GM18861 (cell line): ENCODE data around the gene SLCO6A1.
A peak's percentile ranks its signal among the peaks of the same experiment; 100 is the strongest.
"Not testable (repeated sequence)": the region's sequence is repeated elsewhere in the genome, so short reads cannot be mapped to it uniquely, and the experiment has no call there.

Experiments used
- ATAC-seq: cut with Tn5 transposase; IDR thresholded peaks from one replicate; pipeline ENCODE4 v1.9.1; 2021; ENCODE audit not compliant: unreplicated experiment

The SLCO6A1 gene, protein sequence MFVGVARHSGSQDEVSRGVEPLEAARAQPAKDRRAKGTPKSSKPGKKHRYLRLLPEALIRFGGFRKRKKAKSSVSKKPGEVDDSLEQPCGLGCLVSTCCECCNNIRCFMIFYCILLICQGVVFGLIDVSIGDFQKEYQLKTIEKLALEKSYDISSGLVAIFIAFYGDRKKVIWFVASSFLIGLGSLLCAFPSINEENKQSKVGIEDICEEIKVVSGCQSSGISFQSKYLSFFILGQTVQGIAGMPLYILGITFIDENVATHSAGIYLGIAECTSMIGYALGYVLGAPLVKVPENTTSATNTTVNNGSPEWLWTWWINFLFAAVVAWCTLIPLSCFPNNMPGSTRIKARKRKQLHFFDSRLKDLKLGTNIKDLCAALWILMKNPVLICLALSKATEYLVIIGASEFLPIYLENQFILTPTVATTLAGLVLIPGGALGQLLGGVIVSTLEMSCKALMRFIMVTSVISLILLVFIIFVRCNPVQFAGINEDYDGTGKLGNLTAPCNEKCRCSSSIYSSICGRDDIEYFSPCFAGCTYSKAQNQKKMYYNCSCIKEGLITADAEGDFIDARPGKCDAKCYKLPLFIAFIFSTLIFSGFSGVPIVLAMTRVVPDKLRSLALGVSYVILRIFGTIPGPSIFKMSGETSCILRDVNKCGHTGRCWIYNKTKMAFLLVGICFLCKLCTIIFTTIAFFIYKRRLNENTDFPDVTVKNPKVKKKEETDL

DNA sequence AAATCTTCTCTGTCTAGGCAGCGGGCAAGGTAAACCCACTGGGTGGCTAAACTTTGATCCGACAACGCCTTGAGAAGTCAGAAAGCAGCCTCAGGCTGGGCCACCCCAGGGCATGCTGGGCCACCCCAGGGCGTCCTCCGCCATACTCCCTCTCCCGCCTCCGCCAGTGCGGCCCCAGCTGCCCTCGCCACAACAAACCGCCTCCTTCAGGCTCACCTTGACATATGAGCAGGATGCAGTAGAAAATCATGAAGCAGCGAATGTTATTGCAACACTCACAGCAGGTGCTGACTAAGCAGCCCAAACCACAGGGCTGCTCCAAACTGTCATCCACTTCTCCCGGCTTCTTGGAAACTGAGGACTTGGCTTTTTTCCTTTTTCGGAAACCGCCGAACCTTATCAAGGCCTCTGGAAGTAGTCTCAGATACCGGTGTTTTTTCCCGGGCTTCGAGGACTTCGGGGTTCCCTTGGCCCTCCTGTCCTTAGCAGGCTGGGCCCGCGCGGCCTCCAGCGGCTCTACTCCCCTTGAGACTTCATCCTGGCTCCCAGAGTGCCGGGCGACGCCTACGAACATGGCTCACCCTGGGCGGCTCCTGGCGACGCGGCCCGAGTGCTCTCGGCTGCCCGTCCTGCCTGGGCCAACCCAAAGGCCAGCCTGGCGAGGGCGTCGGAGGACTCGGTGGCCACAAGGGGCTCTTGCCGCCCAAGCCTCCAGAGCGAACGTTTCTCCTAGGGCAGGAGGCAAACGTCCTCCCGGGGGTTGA is at the start of gene SLCO6A1:
Gene SLCO6A1 (minus strand): TSS at position 731 of the 764 bp plus-strand sequence. CDS start 157 bp downstream, at position 574.
- ATAC-seq, result no peak

DNA sequence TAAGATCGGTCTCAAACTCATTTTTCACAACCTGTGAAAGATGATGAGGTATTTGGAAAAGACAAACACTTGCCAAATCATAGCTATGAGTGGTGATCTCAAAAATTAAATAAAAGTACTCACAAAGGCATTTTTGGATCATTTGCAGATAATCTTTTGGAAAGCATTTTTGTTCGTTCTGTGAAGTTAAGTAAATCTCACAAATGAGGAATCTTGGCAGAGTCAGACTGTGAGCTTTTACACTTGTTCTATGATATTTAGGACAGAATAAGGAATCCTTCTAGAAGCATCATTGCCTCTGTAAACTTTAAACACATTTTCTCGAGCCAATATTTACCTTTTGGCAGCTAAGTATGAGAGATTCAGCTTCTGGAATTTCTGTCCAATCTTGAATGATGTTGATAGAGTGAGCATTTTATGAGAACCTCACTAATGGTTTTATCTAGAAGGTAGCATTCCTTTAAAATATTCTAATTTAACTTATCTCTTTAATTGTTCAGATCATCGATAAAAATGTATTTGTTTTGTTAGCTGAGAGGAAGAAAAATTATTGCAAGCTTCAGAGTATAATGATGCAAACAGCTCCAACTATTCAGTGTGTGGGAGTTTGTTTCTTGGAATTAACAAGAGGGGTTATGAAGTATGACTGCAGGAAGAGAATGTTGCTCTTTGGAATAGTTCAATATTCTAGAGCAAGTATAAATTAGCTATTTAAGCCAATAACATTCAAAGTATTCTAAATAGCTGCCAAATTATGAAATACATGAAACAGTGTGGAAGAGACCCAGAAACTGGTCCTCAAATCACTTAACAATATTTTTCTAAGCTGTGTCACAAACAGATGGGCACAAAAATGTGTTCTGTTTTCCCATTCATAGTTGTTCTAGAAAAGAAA is 48.6 kb upstream of the SLCO6A1 start:
- no peak for ATAC-seq

DNA sequence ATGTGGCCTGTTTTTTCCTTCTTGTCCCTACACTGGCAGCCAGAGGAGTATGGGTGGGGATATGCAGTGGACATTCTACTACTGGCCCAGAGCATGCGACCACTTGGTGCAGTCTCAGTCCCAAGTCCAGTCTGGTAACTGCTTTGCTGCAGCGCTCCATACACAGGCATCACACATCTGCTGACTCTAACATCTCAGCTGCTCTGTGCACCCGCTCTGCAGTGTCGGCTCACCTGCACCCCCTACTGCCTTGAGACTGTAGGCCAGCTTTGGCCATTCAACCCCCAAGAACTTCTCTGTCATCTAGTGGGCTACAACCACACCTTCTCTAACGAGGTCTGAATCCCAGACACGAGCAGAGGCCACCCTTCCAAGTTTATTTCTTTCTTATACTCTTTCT is 46.4 kb upstream of the SLCO6A1 start:
- ATAC-seq, result peak; percentile 90

GRCh38 chr5:102542057-102542456 is 43.3 kb upstream of the SLCO6A1 start:
- ATAC-seq, result no peak

DNA sequence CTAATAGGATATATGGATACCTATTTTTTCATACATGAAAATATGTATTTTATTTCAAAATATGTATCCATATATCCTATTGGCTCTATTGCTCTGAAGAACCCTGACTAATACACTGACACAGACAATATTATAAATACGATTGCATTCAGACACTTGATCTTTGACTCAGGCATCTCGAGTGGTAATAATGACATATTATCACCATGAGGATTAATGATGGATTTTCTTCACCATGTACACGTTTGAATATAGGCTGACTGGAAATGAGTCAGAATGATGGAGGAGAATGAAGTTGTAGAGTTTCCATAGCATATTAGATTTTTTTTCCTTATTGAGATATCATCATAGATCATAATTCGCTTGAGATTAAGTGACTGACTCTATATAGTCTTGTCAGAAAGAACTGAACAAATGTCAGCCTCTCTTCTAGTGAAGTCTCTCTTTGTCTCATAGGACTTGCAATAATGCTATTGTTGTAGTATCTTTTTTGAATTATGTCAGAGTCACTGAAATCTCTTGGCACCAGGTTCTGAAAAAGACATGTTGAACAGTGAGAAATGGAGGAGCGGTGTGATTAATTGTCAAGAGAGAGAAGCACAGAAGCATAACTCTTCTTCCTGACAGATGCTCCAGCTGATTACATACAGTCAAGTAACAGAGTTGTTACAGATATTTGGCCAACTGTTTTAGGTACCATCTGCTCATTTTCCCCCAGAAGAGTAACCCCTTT is 41.4 kb upstream of the SLCO6A1 start:
- no peak for ATAC-seq

DNA sequence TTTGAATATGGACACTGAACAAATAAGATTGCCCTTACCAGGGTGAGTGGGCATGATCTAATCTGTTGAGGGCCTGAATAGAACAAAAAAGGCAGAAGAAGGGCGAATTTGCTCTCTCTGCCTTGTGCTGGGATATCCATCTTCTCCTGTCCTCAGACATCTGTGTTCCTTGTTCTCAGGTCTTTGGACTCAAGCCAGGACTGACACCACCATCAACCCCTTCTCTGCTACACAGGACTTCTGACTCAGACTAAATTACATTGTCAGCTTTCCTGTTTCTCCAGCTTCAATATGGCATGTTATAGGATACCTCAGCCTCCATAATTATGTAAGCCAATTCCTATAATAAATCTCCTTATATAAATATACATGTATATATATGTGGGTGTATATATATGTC is 40.8 kb upstream of the SLCO6A1 start:
- ATAC-seq, result no peak

GRCh38 chr5:102537011-102537410 is 38.2 kb upstream of the SLCO6A1 start:
- ATAC-seq, result no peak

GRCh38 chr5:102536323-102536928 is 37.6 kb upstream of the SLCO6A1 start:
- ATAC-seq, result no peak

- ATAC-seq, result no peak
Measured at GRCh38 chr5:102532123-102532522, 33.3 kb upstream of the SLCO6A1 start.

- peak; percentile 98 for ATAC-seq
Measured at GRCh38 chr5:102531506-102531905, 32.7 kb upstream of the SLCO6A1 start.

DNA sequence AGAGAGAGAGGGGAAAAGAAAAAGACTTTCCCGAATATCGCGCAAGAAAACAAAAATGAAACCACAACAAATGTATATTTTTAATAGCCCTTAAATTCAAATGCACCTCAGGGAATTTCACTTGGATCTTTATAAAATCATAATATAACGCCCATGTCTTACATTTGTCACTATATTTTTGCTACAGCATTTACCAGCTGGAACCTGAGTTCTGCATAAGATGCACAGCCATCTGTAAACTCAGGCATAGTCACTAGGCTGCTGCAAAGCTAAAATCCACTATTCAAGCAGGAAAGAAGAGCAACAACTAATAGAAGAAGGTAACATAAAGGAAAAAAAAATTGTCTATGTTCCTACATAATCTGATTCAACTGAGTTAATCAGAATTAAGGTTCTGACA is 30.6 kb upstream of the SLCO6A1 start:
- no peak for ATAC-seq

DNA sequence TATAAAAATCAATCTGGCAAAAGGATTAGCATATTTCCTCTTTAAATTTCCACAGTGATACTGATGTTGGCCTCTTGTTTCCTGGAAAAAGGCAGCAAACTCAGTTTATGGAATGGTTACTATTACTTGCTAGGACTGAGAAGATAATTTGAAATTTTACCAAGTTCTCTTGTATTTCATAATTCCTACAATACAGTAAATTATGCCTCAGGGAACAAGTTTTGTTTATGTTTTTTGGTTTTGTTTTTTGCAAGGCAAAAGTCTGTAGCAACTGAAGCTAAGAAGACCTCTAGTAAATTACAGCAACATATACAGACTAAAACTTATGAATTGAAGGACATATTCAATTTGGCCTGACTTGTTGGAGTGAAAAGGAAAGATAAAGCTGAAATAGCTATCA is 30.2 kb upstream of the SLCO6A1 start:
- ATAC-seq, result no peak

DNA sequence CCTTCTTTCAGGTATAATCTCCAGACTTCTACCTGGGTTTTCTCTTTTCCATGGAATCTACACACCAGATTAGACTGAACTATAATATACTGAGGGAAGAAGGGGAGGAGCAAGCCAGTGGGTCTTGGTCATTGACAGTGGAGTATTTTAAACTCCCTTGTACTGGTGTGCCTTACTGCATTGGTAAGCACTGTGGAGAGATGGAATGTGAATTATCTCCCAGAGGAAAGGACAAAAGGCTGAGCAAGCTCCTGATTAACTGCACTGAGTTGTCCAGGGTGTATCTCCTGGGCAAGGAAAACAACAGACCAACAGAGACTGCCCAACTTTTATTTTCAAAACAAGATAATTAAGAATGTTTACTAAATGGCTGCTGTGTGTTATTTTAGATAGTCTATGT is 29.8 kb upstream of the SLCO6A1 start:
- ATAC-seq, result no peak

GRCh38 chr5:102527547-102527946 is 28.7 kb upstream of the SLCO6A1 start:
- no peak for ATAC-seq

DNA sequence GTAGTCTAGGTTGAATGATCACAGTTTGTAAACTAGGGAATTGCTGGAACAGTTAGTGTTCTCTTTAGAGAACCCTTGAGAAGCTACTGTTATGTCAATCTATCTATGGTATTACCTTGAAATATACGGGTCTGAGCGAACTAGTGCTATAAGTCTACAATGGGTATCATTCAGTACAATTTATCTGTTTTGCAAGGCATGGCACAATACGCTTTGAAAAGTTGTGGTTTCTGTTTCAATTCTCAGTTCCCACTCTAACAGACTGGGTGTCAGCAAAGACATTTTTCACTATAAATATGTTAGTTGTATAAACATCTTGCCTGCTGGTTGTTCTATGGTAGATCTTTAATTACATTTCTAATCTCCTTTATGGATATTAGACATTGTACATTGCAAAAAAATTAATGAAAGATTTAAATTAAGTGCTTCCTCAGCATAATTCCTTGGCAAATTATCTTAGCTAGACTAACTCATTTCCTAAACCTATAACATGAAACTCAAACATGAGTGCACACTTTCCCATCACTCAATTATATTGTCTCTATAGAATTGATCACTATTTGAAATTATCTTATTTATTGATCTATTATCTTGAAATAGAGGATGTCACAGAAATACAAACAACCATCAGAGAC is 24.9 kb upstream of the SLCO6A1 start:
- peak; percentile 100 for ATAC-seq

DNA sequence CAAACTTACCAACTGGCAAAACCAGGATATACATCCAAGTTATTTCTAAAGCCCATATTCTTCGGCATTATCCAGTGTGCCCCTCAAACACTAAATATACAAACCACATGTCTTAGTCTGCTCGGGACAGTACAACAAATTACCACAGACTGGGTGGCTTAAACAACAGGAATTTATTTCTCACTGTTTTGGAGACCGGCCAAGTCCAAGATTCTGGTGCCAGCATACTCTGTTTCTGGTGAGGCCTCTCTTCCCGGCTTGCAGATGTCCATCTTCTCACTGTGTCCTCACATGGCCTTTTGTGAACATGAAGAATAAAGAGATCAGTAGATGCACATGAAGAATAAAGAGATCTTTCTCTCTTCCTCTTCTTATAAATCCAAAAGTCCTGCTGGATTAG is 12.9 kb upstream of the SLCO6A1 start:
- no peak for ATAC-seq

DNA sequence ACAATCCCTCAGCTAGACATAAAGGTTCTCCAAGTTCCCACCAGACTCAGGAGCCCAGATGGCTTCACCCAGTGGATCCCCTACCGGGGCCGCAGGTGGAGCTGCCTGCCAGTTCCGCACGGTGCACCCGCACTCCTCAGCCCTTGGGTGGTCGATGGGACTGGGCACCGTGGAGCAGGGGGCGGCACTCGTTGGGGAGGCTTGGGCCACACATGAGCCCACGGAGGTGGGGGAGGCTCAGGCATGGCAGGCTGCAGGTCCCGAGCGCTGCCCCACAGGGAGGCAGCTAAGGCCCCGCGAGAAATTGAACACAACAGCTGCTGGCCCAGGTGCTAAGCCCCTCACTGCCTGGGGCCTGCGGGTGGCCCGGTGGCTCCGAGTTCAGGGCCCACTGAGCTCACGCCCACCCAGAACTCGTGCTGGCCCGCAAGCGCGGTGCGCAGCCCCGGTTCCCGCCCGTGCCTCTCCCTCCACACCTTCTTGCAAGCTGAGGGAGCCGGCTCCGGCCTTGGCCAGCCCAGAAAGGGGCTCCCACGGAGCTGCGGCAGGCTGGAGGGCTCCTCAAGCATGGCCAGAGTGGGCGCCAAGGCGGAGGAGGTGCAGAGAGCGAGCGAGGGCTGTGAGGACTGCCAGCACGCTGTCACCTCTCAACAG is 7.4 kb downstream of the SLCO6A1 start:
- ATAC-seq, result not testable (repeated sequence)

GRCh38 chr5:102483736-102484135 is 15.1 kb downstream of the SLCO6A1 start:
- no peak for ATAC-seq
